ENCODE data around the gene CHAT.

DNA sequence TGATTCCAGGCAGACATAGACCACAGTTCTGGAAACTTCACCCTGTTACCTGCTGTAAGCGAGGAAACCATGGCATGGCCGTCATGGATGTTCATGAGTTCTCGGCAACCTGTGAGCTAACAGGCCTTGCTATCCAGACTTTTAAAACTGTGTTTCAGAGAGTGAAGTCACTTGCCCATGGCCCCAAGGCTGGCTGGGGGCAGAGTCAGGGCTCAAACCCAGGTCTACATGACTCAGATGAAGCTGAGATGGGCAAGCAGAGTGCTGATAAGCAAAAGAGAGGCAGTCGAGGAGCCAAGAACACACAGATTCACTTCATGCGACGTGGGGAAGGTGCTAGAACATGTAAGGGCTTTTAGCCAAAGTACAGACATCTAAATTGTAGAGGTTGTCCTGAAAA is 97.1 kb downstream of the CHAT start:
- TF ChIP-seq TAF1 (IDR thresholded peaks at IDR 0.05; ENCODE audit: borderline replicate concordance, low read depth, low read length) (no peak), POLR2AphosphoS5 (IDR thresholded peaks at IDR 0.05; ENCODE audit: low read depth, low read length) (no peak)

Measured in GM12892 (cell line).